GM19025 (cell line): Measurements from ENCODE around the gene MGAT5.

Experiments used
- ATAC-seq: cut with Tn5 transposase; IDR thresholded peaks from one replicate; pipeline ENCODE4 v1.9.1; 2021; ENCODE audit warnings: mild to moderate bottlenecking, low read depth, moderate library complexity; ENCODE audit not compliant: unreplicated experiment

Gene MGAT5

DNA sequence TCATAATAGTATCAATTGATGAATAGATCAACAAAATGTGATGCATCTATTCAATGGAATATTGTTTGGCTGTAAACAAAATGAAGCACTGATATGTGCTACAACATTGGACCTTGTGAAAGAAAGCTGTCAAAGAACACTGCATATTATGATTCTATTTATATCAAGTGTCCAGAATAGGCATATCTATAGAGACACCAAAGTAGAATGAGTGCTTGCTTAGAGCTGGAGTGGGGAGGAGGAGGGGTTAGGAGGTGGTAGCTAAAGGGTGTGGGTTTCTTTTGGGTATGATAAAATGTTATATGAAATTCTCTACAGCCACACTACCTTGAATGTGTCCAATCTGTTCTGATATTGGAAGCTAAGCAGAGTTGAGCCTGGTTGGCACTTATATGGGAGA is 23.0 kb upstream of the MGAT5 start:
- ATAC-seq = no peak

GRCh38 chr2:134231301-134231964 is 22.4 kb upstream of the MGAT5 start:
- no peak for ATAC-seq

- no peak for ATAC-seq
These were observed 21.9 kb upstream of the MGAT5 start for GRCh38 chr2:134231965-134232340.

DNA sequence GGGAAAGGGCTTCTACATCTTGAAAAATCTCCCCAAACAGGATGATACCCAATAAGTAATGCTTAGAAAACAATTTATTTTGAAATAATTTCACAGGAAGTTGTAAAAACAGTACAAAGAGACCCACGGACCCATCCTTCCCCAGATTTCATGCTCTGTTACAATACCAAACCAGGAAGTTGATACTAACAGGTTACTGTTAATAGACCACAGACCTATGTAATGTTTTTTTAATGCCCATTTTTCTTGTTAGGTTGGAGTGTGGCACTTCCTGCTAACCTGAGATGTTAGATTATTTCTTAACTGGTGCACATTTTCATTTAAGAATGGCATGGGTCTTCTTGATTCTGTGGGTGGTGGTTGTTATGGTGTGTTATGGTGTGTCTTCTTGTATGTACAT is 21.4 kb upstream of the MGAT5 start:
- ATAC-seq = no peak

- ATAC-seq = no peak
These were observed 20.8 kb upstream of the MGAT5 start for GRCh38 chr2:134232868-134233727.

DNA sequence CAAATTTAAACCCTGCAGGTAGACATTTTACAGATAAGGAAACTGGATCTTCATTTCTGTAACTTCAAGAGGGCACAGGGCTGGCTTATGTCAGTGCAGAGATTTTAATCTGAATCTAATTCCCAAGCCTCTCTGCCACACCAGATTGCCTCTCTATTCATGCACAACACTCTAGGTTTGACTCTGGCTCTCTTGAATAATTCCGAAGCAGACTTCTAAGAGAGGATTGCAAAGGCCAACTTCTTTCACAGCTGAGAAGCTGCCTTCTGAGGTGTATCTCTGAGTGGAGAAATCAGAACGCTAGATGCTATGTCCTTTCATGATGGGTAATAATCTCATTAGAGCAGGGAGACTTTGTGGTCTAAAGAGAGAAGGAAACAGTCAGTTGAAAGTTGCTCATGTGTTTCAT is 20.1 kb upstream of the MGAT5 start:
- no peak for ATAC-seq

GRCh38 chr2:134234535-134234934 is 19.3 kb upstream of the MGAT5 start:
- ATAC-seq = no peak

GRCh38 chr2:134235510-134236144 is 18.2 kb upstream of the MGAT5 start:
- no peak for ATAC-seq

DNA sequence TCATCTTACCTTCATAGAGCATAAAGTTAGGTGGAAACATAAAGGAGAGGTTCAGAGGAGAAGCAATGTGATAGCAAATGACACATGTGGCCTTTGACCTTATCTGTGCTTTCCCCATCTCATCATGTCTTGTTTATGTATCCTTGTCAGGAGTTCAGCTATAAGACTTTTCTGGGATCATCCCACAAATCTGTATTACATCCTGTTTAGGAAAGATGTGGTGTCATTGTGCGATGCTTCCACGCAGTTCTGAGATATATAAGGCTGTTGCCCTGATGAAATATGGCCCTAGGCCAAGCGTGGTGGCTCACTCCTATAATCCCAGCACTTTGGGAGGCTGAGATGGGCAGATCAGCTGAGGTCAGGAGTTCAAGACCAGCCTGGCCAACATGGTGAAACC is 15.5 kb upstream of the MGAT5 start:
- ATAC-seq = no peak

GRCh38 chr2:134240061-134240460 is 13.8 kb upstream of the MGAT5 start:
- no peak for ATAC-seq

DNA sequence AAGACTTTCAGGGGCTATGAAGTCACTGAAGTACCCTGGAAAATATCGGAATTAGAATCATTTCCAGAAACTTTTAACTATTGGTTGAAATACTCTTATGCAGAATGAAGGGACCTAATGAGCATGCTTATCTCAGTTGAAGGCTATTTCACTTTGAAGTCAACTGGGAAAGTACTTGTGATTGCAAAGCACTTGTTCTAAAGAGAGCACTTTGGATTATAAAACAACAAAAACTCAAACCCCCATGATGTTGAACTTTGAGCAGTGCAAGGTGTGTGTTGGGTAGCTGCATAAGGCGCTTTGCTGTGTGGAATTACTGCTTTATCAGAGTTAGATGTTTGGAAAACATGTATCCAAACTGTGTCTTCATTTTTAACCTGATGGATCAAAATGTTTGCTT is 12.0 kb upstream of the MGAT5 start:
- no peak for ATAC-seq

DNA sequence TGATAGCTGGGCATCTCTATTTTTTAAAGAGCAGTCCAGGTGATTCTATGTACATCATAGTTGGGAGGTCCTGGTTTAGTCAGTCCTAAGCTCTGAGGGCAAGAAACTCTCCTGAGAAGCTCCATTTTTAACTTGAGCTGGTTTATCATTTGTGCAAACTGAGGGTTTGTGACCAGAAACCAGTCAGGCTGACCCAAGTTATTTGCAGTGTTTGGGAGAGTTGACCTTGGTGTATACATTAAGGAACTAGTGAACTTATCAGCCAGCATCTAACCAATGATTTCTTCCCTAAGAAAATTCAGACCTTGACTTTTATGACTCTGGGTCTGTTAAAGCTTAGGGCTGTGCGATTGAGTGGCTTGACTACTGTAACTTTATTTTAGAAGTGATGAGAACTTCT is 10.6 kb upstream of the MGAT5 start:
- ATAC-seq = no peak

DNA sequence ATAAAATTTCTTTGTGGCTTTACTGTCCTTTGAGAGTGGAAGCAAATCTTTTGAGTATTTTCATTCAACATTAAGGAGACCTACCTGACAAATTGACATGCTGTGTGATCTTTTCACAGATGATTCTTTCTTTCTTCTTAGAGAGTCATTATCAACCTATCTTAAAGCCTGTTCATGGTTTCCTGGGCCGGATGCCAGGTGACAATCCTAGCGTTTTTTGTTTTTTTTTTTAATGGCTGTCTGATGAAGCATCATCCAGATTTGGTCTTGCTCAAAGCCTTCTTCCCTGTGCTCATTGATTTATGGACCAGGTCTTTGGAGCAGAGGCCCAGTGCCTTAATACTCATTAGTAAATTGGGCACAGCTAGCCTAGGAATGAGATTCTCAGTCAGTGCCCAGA is 9.8 kb upstream of the MGAT5 start:
- no peak for ATAC-seq

DNA sequence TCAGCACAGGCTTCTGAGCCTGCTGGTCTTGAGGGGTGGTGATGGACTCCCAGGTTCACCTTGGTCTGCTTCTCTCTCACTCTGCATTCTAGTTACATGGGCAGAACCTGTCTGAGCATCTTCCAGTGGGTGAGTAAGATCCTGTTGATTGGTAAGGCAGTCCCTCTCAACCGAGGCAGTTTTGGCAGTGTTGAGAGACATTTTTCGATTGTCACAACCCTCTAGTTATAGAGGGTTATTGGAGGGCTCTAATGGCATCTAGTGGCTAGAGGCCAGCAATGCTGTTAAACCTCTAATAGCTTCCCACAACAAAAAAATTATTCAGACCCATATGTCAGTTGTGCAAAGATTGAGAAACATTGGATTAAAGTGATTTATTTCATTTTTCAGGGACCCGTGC is 9.3 kb upstream of the MGAT5 start:
- no peak for ATAC-seq

GRCh38 chr2:134245340-134245984 is 8.4 kb upstream of the MGAT5 start:
- ATAC-seq = no peak

GRCh38 chr2:134246154-134246874 is 7.6 kb upstream of the MGAT5 start:
- ATAC-seq = no peak

DNA sequence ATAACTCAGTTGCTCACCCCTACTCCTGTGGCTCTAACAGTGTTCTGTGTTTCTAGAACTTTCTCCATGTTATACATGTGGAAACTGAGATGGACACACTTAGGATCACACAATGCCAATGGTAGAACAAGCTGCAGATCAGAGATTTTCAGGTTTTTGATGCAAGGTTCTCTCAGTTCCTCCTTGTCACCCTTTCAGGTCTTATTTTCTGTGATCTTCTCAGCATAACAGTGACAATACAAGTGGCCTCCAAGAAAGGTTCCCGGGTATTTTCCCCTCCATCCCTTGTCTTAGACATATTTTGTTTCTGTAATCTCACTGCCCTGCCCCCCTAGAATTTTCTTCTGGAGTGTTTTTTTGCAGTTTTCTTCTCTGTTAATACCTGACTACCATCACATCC is 6.2 kb upstream of the MGAT5 start:
- ATAC-seq = no peak

DNA sequence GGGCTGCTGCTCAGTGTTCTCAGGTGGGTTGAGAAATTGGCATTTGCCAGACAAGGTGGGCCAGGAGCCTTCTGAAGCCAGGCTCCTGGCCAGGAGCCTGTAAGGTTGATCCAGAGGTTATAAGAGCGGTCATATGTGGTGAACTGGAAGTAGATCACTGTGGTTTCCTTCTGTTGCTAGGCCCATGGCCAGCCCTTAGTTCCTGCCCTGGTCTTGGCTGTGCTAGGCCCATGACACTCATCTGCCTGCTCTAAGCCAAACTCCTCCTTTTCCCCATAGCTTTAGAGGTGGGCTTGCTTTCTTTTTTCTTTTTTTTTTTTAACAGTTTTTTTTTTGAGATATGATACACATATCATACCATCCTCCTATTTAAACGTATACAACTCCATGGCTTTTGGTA is 5.0 kb upstream of the MGAT5 start:
- no peak for ATAC-seq

DNA sequence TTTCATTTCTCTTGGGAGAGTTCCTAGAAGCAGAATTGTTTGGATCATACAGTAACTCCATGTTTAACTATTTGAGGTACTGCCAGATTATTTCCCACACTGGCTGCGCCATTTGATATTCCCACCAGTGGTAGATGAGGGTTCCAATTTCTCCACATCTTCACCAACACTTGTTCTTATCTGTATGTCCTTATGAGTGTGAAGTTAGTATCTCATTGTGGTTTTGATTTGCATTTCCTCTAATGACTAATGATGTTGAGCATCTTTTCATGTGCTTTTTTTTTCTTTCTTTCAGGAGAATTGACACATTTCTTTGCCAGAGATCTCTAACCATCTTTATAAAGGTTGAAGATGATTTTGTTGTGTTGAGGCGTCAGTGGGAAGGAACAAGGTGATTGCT is 4.1 kb upstream of the MGAT5 start:
- no peak for ATAC-seq

DNA sequence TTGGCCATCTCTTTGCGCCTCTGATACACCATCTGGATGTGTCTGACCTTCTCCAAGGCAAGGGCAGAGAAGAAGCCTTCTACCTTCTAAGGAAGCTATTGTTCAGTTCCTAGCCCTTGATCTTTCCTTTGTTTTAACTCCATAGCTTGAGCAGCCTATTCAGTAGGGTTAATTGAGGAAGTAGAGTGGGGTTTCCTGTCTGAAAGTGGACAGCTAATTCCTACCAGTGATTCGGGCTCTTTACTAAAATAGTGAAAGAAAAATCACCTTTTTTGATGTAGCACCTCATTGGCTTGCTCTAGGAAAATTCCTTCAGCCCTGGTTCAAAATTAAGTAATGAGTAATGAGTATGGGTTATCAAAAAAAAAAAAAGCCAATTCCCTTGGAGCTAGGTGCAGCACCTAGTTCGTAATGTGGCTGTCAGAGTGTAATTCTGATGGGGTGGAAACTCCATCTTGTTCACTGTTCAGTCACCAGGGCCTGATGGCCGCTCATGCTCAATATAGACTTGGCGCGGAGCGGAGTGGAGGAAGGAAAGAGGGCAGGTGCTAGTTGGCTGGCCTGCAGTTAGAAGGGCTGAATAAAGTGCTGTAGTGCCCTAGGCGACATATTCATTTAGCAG is 2.9 kb upstream of the MGAT5 start:
- ATAC-seq = no peak
